GM12873 (cell line): Measurements from ENCODE around the gene IGF2BP2.
A peak's percentile ranks its signal among the peaks of the same experiment; 100 is the strongest.

Source experiments
- TF ChIP-seq, protein P1 (sequence below): IDR thresholded peaks from 2 replicates; pipeline ENCODE4 v1.5.1; 2012; ENCODE audit warnings: low read depth, mild to moderate bottlenecking, moderate library complexity, low read length, control low read depth; ENCODE audit not compliant: insufficient read depth; ENCODE audit errors: missing control alignments

Gene IGF2BP2

DNA sequence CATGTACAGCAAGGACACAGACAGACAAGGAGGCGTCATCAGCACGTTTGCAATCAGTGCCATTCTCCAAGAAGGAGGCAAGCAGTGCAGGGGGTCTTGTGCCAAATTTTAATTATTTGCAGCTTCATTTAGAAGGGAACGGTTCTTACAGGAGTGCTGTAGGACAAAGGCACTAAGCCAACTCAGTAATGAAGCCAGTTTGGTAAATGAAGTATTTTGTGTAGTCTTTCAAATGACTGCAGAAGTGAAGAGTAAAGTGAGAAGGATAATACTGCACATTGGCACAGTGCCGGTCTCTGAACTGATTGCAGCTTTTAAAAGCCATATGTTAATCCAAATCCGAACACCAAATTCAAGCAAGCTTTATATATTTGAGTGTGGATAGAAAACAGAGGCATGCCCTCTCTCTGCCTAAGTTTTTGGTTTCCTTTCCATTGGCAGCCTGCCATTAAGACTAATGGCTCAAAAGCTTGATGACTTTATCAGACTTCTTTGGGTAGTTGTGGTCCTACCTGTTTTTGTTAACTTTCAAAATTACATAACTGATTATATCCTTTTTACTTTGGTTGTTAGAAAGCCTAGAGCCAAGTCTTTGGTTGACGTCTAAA is 137.5 kb downstream of the IGF2BP2 start:
- TF ChIP-seq, protein P1, sequence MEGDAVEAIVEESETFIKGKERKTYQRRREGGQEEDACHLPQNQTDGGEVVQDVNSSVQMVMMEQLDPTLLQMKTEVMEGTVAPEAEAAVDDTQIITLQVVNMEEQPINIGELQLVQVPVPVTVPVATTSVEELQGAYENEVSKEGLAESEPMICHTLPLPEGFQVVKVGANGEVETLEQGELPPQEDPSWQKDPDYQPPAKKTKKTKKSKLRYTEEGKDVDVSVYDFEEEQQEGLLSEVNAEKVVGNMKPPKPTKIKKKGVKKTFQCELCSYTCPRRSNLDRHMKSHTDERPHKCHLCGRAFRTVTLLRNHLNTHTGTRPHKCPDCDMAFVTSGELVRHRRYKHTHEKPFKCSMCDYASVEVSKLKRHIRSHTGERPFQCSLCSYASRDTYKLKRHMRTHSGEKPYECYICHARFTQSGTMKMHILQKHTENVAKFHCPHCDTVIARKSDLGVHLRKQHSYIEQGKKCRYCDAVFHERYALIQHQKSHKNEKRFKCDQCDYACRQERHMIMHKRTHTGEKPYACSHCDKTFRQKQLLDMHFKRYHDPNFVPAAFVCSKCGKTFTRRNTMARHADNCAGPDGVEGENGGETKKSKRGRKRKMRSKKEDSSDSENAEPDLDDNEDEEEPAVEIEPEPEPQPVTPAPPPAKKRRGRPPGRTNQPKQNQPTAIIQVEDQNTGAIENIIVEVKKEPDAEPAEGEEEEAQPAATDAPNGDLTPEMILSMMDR, result no peak

DNA sequence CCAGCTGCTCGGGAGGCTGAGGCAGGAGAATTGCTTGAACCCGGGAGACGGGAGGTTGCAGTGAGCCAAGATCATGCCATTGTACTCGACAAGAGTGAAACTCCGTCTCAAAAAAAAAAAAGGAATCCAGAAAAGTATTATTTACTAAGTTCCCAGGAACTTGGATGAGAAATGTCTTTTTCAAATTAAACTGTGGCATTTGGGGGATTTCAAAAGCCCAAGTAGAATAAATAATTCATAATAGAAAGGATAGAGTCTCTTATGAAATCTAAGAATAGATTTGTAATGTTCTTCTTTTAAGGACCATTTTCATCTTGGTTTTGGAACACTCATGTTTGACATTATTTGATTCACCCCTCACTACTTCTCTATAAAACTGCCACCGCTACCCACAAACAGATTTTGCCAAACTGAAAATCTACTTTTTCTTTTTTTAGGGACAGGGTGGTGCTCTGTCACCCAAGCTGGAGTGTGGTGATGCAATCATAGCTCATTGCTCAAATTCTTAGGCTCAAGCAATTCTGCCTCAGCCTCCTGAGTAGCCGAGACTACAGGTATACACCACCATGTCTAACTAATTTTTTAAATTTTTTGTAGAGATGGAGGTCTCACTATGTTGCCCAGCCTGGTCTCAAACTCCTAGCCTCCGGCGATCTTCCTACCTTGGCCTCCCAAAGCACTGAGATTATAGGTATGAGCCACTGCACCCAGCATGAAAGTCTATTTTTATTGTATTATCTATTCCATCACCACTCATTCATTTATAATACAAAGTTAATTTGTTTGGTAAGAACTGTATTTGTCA is 139.4 kb downstream of the IGF2BP2 start:
- TF ChIP-seq, protein P1, result no peak

DNA sequence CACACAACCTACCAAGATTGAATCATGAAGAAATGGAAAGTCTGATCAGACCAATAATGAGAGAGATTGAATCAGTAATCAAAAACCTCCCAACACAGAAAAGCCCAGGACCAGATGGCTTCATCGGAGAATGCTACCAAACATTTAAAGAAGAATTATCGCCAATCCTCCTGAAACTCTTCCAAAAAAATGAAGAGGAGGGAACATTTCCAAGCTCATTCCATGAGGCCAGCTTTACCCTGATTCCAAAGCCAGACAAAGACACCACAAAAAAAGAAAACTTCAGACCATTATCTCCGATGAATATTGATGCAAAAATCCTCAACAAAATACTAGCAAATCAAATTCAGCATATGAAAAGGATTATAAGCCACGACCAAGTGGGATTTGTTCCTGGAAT is 144.6 kb downstream of the IGF2BP2 start:
- TF ChIP-seq, protein P1, result no peak

DNA sequence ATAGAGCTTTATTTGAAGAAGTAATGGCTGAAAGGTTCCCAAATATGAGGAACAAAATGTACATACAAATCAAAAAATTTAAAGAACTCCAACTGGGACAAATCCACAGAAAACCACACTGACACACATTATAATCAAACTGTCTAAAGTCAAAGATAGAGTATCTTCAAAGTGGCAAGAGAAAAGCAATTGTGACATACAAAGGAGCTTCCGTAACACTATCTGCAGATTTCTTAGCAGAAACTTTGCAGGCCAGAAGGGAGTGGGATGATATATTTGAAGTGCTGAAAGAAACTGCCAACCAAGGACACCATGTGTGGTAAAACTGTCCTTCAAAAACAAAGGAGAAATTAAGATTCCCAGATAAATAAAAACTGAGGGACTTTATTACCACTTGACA is 146.8 kb downstream of the IGF2BP2 start:
- TF ChIP-seq, protein P1, result no peak

DNA sequence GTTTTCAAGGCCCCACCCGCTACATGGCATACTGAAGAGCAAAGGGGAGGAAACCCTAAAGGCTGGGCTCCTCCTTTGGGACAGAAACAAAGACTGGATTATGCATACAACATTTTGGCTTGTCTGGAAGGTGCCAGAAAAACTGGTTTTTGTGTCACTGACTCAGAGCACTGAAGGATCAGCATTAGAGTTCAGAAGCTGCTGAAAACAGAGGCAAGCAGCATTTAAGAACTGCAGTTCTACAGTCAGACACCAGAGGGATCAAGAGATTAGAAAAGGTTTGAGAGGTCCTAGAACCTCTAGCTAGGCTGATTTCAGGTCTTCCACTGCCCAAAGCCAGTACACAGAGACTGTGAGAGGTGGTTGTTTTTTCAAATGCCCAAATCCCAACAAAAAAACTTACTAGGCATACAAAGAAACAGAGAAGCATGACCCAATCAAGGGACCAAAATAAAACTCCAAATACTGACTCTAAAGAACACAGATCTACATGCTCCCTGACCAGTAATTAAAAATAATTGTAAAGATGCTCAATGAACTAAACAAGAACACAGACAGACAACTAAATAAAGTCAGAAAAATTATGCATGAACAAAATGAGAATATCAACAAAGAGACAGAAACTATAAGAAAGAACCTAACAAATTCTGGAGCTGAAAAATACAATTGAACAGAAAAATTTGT is 147.6 kb downstream of the IGF2BP2 start:
- TF ChIP-seq, protein P1, result peak; percentile 81

DNA sequence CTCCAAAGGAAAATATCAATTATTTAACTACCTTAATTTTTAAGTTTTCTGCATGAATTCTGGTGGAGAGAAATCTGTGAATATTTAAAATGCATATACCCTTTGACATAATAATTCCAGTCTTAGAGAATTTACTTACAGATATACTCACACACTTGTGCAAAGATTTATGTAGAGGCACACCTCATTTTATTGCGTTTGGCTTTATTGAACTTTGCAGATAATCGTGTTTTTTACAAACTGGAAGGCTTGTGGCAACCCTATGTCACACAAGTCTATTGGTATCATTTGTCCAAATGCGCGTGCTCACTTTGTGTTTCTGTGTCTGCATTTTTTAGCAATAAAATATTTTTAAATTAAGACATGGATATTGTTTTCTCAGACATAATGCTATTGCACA is 157.3 kb downstream of the IGF2BP2 start:
- TF ChIP-seq, protein P1, result no peak

DNA sequence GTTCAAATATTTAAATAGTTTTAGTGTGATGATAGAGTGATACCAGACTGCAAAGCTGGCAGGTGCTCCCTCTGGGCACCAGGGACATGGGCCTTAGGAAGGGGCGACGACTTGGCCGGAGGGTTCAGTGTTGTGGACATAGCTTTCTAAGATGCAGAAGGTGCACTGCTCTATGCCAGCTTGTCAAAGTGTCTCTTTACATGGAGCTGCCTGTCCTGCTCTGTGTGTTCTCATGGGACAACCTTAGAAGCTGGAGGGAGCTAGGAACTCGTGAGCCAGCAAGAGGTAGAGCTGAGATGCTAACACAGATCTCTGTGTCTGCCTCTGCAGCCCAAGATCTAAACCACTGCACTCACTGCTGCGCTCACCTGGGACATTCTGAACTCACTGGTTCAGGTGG is 160.9 kb downstream of the IGF2BP2 start:
- TF ChIP-seq, protein P1, result no peak
